ENCODE data around the gene SETD1A.

DNA sequence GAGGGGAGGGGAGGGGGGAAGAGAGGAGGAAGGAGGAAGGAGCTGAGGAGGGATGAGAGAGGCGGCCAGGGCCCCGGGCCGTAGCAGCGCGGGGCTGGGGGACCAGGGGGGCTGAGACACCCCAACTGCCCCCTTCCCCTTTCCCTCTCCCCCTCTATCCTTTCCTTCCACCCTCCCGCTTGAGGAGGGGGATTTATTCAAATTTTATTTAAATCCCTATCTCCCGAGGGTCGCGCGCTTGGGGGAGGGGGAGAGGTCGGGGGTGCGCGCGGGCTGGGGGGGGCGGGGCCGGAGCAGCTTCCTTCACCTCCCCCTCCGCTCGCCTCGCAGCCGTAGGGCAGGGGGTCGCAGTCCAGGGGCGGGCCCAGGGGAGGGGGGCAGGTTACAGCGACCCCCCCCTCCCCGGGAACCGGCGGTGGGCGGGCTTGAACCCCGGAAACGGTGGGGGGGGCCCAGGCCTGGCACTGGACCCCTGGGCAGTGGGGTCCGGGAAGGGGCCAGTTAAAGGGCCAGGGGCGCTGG, 33.9 kb upstream of the SETD1A start, which contains the start of gene FBXL19:
- TF ChIP-seq POLR2AphosphoS5 (IDR thresholded peaks at IDR 0.05): no peak
- TF ChIP-seq, protein P1, sequence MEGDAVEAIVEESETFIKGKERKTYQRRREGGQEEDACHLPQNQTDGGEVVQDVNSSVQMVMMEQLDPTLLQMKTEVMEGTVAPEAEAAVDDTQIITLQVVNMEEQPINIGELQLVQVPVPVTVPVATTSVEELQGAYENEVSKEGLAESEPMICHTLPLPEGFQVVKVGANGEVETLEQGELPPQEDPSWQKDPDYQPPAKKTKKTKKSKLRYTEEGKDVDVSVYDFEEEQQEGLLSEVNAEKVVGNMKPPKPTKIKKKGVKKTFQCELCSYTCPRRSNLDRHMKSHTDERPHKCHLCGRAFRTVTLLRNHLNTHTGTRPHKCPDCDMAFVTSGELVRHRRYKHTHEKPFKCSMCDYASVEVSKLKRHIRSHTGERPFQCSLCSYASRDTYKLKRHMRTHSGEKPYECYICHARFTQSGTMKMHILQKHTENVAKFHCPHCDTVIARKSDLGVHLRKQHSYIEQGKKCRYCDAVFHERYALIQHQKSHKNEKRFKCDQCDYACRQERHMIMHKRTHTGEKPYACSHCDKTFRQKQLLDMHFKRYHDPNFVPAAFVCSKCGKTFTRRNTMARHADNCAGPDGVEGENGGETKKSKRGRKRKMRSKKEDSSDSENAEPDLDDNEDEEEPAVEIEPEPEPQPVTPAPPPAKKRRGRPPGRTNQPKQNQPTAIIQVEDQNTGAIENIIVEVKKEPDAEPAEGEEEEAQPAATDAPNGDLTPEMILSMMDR (IDR thresholded peaks at IDR 0.05): no peak
